HepG2 (cell line): ENCODE results near the gene GPN2. TPM values are rescaled to one million over a fixed set of nuclear protein-coding genes. Genes with fewer than 3 reads are reported as not detected.

Experiments
- AGO2 ChIP-seq: fragments of 200-400 bp; formaldehyde crosslinking; optimal IDR thresholded peaks from 2 replicates; pipeline ENCODE3; 2017; ENCODE audit warnings: mild to moderate bottlenecking, low read depth, low read length, moderate library complexity
- CHCHD3 ChIP-seq: sonication (generic); formaldehyde crosslinking; IDR thresholded peaks from 2 replicates; pipeline ENCODE4 v1.8.0; 2022; ENCODE audit warnings: mild to moderate bottlenecking, missing genetic modification reagents, moderate library complexity
- HOXD1 ChIP-seq: sonication (generic); formaldehyde crosslinking; IDR thresholded peaks from 2 replicates; pipeline ENCODE4 v1.5.0; 2020; ENCODE audit warnings: missing genetic modification reagents
- KMT2B ChIP-seq: IDR thresholded peaks from 2 replicates; pipeline ENCODE4 v1.6.1; 2016; ENCODE audit warnings: missing genetic modification reagents, missing compliant biosample characterization
- NR0B2 ChIP-seq: sonication (generic); formaldehyde crosslinking; IDR thresholded peaks from 2 replicates; pipeline ENCODE4 v1.4.0; 2020; ENCODE audit warnings: mild to moderate bottlenecking, missing genetic modification reagents
- POLR2G ChIP-seq: fragments of 200-400 bp; formaldehyde crosslinking; IDR thresholded peaks from 2 replicates; pipeline ENCODE4 v1.6.1; 2018; ENCODE audit warnings: mild to moderate bottlenecking, low read depth, low read length, moderate library complexity
- PRDM15 ChIP-seq: sonication (generic); formaldehyde crosslinking; IDR thresholded peaks from 2 replicates; pipeline ENCODE4 v1.4.0; 2020; ENCODE audit warnings: missing genetic modification reagents
- SOX5 ChIP-seq: IDR thresholded peaks from 2 replicates; pipeline ENCODE4 v1.6.1; 2016; ENCODE audit warnings: borderline replicate concordance
- SP140L ChIP-seq: sonication (generic); formaldehyde crosslinking; IDR thresholded peaks from 2 replicates; pipeline ENCODE4 v1.4.0; 2020; ENCODE audit warnings: missing genetic modification reagents, borderline replicate concordance
- TFAP4 ChIP-seq: sonication (generic); IDR thresholded peaks from 2 replicates; pipeline ENCODE4 v1.6.1; 2016; ENCODE audit warnings: low read depth, borderline replicate concordance
- YY1 ChIP-seq: IDR thresholded peaks from 2 replicates; pipeline ENCODE4 v1.6.1; 2011; ENCODE audit warnings: low read length, low read depth, moderate library complexity, mild to moderate bottlenecking; ENCODE audit not compliant: insufficient read depth, insufficient replicate concordance
- ZNF556 ChIP-seq: sonication (generic); formaldehyde crosslinking; IDR thresholded peaks from 2 replicates; pipeline ENCODE4 v1.4.0; 2020; ENCODE audit warnings: mild to moderate bottlenecking, missing genetic modification reagents, borderline replicate concordance
- ZNF563 ChIP-seq: sonication (generic); formaldehyde crosslinking; IDR thresholded peaks from 2 replicates; pipeline ENCODE4 v1.8.0; 2022; ENCODE audit warnings: mild to moderate bottlenecking, moderate library complexity, missing genetic modification reagents
- ZNF883 ChIP-seq: sonication (generic); formaldehyde crosslinking; IDR thresholded peaks from 2 replicates; pipeline ENCODE4 v1.5.1; 2020; ENCODE audit warnings: mild to moderate bottlenecking, missing genetic modification reagents; ENCODE audit errors: not compliant biosample characterization
- polyA plus RNA-seq, 8 experiments: library from polyadenylated mRNA; depleted of rRNA in 3 of 8; stranded (reverse) in 7 of 8; unstranded in 1 of 8; fragments of >200 nt; fragmentation: Illumina TruSeq in 4 of 8; extraction: Trizol in 4 of 8; gene quantifications; 2 replicates each; pipeline versions ENCODE4 v1.2.1 to v1.2.3, GENCODE V29; 2011 to 2016; ENCODE audit warnings: low read depth in 4 of 8, missing spikeins in 1 of 8, mixed read lengths in 1 of 8; ENCODE audit not compliant: insufficient read depth in 1 of 8
- total RNA-seq, 5 experiments: library from RNA; depleted of rRNA; stranded (reverse); fragments of >200 nt; fragmentation: Illumina TruSeq; extraction: Trizol; gene quantifications; 2 replicates each; pipeline ENCODE4 v1.2.3, GENCODE V29; 2016; ENCODE audit warnings: low read depth in 1 of 5
- TF ChIP-seq, protein P1 (sequence below): sonication (generic); formaldehyde crosslinking; IDR thresholded peaks from 2 replicates; pipeline ENCODE4 v1.8.0; 2022; ENCODE audit warnings: mild to moderate bottlenecking, missing genetic modification reagents, moderate library complexity
- TF ChIP-seq, protein P2 (sequence below): sonication (generic); formaldehyde crosslinking; IDR thresholded peaks from 2 replicates; pipeline ENCODE4 v1.4.0; 2020; ENCODE audit warnings: missing genetic modification reagents
- TF ChIP-seq, protein P3 (sequence below): IDR thresholded peaks from 2 replicates; pipeline ENCODE4 v1.6.1; 2016

Gene GPN2
- total and polyA plus RNA-seq, 2 of the 13 experiments (the other 11 are each of a cell fraction or from before 2014, with no cell fraction given): 19.3 to 38.9 TPM

- TF ChIP-seq, protein P1, sequence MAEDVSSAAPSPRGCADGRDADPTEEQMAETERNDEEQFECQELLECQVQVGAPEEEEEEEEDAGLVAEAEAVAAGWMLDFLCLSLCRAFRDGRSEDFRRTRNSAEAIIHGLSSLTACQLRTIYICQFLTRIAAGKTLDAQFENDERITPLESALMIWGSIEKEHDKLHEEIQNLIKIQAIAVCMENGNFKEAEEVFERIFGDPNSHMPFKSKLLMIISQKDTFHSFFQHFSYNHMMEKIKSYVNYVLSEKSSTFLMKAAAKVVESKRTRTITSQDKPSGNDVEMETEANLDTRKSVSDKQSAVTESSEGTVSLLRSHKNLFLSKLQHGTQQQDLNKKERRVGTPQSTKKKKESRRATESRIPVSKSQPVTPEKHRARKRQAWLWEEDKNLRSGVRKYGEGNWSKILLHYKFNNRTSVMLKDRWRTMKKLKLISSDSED (CRISPR knock-in tag): no peak
- TF ChIP-seq HOXD1 (CRISPR knock-in tag) (peak; percentile 57), TFAP4 (peak; percentile 52; the same call in 1 of the 2 replicates), KMT2B (CRISPR knock-in tag) (peak; percentile 69; the same call in 1 of the 2 replicates), NR0B2 (peak; percentile 52; the same call in 1 of the 2 replicates), AGO2 (peak; percentile 57), SP140L (CRISPR knock-in tag) (no peak), POLR2G (peak; percentile 93), PRDM15 (0 out of 2 replicates have a peak, but pooled peaks have one; percentile 39), YY1 (no peak), CHCHD3 (peak; percentile 86; the same call in 1 of the 2 replicates), ZNF883 (peak; percentile 62), ZNF556 (CRISPR knock-in tag) (0 out of 2 replicates have a peak, but pooled peaks have one; percentile 49), SOX5 (CRISPR knock-in tag) (peak; percentile 26; the same call in 1 of the 2 replicates), ZNF563 (CRISPR knock-in tag) (peak; percentile 75)
- TF ChIP-seq, protein P2, sequence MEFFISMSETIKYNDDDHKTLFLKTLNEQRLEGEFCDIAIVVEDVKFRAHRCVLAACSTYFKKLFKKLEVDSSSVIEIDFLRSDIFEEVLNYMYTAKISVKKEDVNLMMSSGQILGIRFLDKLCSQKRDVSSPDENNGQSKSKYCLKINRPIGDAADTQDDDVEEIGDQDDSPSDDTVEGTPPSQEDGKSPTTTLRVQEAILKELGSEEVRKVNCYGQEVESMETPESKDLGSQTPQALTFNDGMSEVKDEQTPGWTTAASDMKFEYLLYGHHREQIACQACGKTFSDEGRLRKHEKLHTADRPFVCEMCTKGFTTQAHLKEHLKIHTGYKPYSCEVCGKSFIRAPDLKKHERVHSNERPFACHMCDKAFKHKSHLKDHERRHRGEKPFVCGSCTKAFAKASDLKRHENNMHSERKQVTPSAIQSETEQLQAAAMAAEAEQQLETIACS (CRISPR knock-in tag): peak; percentile 41; the same call in 1 of the 2 replicates
- TF ChIP-seq, protein P3, sequence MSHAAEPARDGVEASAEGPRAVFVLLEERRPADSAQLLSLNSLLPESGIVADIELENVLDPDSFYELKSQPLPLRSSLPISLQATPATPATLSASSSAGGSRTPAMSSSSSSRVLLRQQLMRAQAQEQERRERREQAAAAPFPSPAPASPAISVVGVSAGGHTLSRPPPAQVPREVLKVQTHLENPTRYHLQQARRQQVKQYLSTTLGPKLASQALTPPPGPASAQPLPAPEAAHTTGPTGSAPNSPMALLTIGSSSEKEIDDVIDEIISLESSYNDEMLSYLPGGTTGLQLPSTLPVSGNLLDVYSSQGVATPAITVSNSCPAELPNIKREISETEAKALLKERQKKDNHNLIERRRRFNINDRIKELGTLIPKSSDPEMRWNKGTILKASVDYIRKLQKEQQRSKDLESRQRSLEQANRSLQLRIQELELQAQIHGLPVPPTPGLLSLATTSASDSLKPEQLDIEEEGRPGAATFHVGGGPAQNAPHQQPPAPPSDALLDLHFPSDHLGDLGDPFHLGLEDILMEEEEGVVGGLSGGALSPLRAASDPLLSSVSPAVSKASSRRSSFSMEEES (CRISPR knock-in tag): peak; percentile 35; the same call in 1 of the 2 replicates
Measured at GRCh38 chr1:26864610-26865480, 25.2 kb downstream of the GPN2 start (continued).
